Right lobe of liver (tissue), 6 donors: ENCODE measurements around the gene PDZRN3. TPM values are rescaled to one million over a fixed set of nuclear protein-coding genes. Genes with fewer than 3 reads are reported as not detected.

Experiments
- ATAC-seq, 4 donors: fragments of 200-7000 bp; cut with Tn5 transposase; one replicate each; pipeline ENCODE4 v1.9.1; 2020; ENCODE audit warnings: mild to moderate bottlenecking in 4 of 4, moderate library complexity in 4 of 4
- DNase-seq, 3 donors: peaks; one replicate each; pipeline ENCODE4 v3.0.0-alpha.2; 2020
- H3K27ac ChIP-seq, 3 donors: fragments of 200-600 bp; one replicate each; pipeline ENCODE4 v1.8.0; 2022
- H3K27me3 ChIP-seq, 2 donors: fragments of 200-600 bp; one replicate each; pipeline ENCODE4 v1.8.0; 2022
- H3K36me3 ChIP-seq, 4 donors: fragments of 200-600 bp; sonication (generic) in 1 of 4; one replicate each; pipeline versions ENCODE4 v1.5.1 to v1.8.0; 2017 to 2022; ENCODE audit warnings: control low read depth in 1 of 4
- H3K4me1 ChIP-seq, 4 donors: fragments of 200-600 bp; sonication (generic) in 1 of 4; one replicate each; pipeline versions ENCODE4 v1.5.1 to v1.8.0; 2017 to 2022; ENCODE audit warnings: control low read depth in 1 of 4
- H3K4me3 ChIP-seq, 3 donors: fragments of 200-600 bp; one replicate each; pipeline ENCODE4 v1.8.0; 2022
- H3K9me3 ChIP-seq, 4 donors: fragments of 200-600 bp; sonication (generic) in 1 of 4; one replicate each; pipeline versions ENCODE4 v1.5.1 to v1.8.0; 2017 to 2022; ENCODE audit warnings: control low read depth in 1 of 4
- POLR2A ChIP-seq: fragments of 450-650 bp; IDR thresholded peaks from one replicate; pipeline ENCODE4 v1.6.1; 2017; ENCODE audit warnings: antibody characterized with exemption, mild to moderate bottlenecking
- WGBS: methylation state at CpG from one replicate; pipeline ENCODE4 v1.1.6; 2018; ENCODE audit warnings: low coverage, low lambda C conversion rate; ENCODE audit not compliant: insufficient coverage; ENCODE audit errors: missing lambda C conversion rate; 5-methylcytosine and 5-hydroxymethylcytosine counted together
- intact Hi-C, 2 donors: fragments of 100-400 bp; cut with DNase I; formaldehyde crosslinking; loops; one replicate each; pipeline versions ENCODE4 v1.11.2 to v1.14.1; 2022
- total RNA-seq, 6 experiments: library from RNA; depleted of rRNA in 2 of 6; stranded (reverse); fragments of >200 nt in 2 of 6; fragmentation: NEBNext Ultra II Directional in 3 of 6; extraction: Animal tissue kit (Norgen Biotek cat#: 25700) in 3 of 6; gene quantifications; one replicate each; pipeline versions ENCODE4 v1.1.0 to v1.2.4, GENCODE V29; 2016 to 2023
- TF ChIP-seq, protein P1 (sequence below), 4 donors: fragments of 200-600 bp in 3 of 4; fragments of 450-650 bp in 1 of 4; IDR thresholded peaks; one replicate each; pipeline versions ENCODE4 v1.5.1 to v1.8.0; 2016 to 2022; ENCODE audit warnings: antibody characterized with exemption in 4 of 4, mild to moderate bottlenecking in 2 of 4
- donor health status: DM: no; HTN: yes; CAD: no.
- donor health status: DM: no; HTN: no; CAD: no.
- donor health status: DM: no; HTN: no; CAD: no.
- donor health status: DM: no; HTN: yes; CAD: no.
- donor health status: DM: no; HTN: yes; CAD: no.

Gene PDZRN3
- total RNA-seq, 6 experiments from 2014 or later: 0.33 to 2.0 (median 1.1) TPM

DNA sequence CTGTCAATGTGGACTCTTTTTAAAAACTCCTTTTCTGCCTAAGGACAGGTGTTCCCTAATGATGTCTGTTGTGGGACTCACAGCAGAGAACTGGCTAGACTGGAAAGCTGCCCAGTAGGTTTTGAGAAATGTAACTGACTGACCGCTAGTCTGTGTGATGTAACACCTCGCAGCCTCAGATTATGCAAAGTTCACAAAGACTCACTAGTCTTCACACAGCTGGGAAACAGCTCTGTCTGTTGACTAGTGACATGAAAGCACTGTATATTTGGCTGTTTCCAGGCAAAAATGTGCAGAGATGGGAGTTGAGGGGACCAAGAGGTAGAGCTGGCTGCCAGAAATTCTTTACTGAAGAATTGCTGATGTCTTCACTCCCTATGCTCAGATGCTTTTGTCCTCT is 10.3 kb downstream of the PDZRN3 start:
- no peak overlapping the region for H3K4me3 ChIP-seq
- intact Hi-C loops: no loop called here
- DNase-seq: peak in 1 of 3 donors; percentile 63
- no peak overlapping the region for H3K27ac ChIP-seq
- TF ChIP-seq, protein P1, sequence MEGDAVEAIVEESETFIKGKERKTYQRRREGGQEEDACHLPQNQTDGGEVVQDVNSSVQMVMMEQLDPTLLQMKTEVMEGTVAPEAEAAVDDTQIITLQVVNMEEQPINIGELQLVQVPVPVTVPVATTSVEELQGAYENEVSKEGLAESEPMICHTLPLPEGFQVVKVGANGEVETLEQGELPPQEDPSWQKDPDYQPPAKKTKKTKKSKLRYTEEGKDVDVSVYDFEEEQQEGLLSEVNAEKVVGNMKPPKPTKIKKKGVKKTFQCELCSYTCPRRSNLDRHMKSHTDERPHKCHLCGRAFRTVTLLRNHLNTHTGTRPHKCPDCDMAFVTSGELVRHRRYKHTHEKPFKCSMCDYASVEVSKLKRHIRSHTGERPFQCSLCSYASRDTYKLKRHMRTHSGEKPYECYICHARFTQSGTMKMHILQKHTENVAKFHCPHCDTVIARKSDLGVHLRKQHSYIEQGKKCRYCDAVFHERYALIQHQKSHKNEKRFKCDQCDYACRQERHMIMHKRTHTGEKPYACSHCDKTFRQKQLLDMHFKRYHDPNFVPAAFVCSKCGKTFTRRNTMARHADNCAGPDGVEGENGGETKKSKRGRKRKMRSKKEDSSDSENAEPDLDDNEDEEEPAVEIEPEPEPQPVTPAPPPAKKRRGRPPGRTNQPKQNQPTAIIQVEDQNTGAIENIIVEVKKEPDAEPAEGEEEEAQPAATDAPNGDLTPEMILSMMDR (IDR thresholded peaks at IDR 0.05): no peak
- no peak for TF ChIP-seq POLR2A
- 21% methylated on average over 2 of the region's 2 CpGs for WGBS
- no peaks in the 10 kb centered on the region for H3K9me3 ChIP-seq
- peak; percentile 74 to 97 (median 86) for ATAC-seq
- H3K27me3 ChIP-seq: no peaks in the 10 kb centered on the region
- no peaks in the 10 kb centered on the region for H3K4me1 ChIP-seq
- no peaks in the 10 kb centered on the region for H3K36me3 ChIP-seq

DNA sequence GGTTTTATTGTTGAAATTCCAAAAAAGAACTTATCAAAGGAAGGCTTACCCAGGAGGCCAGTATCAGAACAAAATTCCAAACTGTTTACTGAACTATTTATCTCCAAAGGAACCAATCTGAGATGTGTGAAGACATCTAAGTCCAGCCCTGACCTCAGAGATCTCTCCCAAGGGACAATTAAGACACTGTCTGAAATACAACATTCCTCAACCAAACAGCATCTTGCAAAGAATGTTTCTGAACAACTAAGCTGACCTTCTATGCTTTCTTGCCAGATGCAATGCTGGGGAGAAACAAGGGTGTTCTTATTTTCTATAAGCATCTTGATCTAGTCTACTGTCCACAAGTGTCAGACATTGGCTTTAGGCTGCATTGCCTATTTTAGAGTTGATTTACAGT is 13.6 kb downstream of the PDZRN3 start:
- H3K4me3 ChIP-seq: no peak overlapping the region
- H3K4me1 ChIP-seq: no peaks in the 10 kb centered on the region
- TF ChIP-seq, protein P1 (IDR thresholded peaks at IDR 0.05): no peak
- no peak for TF ChIP-seq POLR2A
- intact Hi-C loops: no loop called here
- ATAC-seq (no peak), DNase-seq (no peak)
- no peak overlapping the region for H3K27ac ChIP-seq
- H3K9me3 ChIP-seq: no peaks in the 10 kb centered on the region
- H3K27me3 ChIP-seq: no peaks in the 10 kb centered on the region
- H3K36me3 ChIP-seq: no peaks in the 10 kb centered on the region

DNA sequence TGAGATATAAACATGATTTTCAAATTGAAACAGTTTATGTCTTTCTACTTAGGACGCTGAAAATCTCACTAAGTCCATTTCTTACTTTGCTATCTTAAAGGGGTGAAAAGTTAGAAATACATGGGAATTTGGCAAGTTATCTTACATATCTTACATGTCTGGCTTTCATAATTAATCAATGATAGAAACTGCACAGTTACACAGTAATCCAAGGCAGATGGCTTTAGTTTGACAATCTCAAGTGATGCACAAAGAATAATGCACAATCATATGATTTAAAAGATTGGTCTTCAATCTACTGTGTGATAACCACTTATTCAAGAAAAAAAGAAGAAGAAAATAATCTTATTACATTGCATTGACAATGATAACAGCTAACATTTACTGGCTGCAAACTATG is 14.2 kb downstream of the PDZRN3 start:
- H3K27ac ChIP-seq: no peak overlapping the region
- H3K4me3 ChIP-seq: no peak overlapping the region
- H3K27me3 ChIP-seq: no peaks in the 10 kb centered on the region
- no peaks in the 10 kb centered on the region for H3K4me1 ChIP-seq
- intact Hi-C loops: no loop called here
- H3K9me3 ChIP-seq: no peaks in the 10 kb centered on the region
- WGBS: 76% methylated on average over 1 of the region's 1 CpG
- TF ChIP-seq, protein P1 (IDR thresholded peaks at IDR 0.05): no peak
- TF ChIP-seq POLR2A: no peak
- H3K36me3 ChIP-seq: no peaks in the 10 kb centered on the region
- DNase-seq (no peak), ATAC-seq (no peak)

DNA sequence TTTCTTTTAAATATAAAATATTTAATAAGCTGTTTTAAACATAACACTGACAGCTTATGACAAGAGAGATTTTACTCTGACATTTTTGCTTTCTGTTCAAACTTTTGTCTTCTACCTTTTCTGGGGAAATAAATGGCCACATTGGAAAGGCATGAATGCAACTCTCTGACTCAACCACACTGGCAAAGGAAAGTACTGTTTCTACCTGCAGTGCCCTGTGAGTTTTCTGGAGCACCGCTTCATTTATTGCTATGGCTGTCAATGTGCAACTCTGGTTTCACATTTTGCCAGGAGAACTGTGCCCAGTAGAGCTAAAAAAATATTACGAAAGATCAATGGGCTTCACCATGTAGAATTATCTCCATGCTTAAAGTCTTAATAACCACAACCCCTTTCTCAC is 15.1 kb downstream of the PDZRN3 start:
- WGBS: 64% methylated on average over 2 of the region's 2 CpGs
- H3K9me3 ChIP-seq: no peaks in the 10 kb centered on the region
- no peak for TF ChIP-seq POLR2A
- H3K27ac ChIP-seq: no peak overlapping the region
- H3K4me3 ChIP-seq: no peak overlapping the region
- H3K27me3 ChIP-seq: no peaks in the 10 kb centered on the region
- no peak for ATAC-seq
- intact Hi-C loops: no loop called here
- H3K36me3 ChIP-seq: no peaks in the 10 kb centered on the region
- DNase-seq: no peak
- no peaks in the 10 kb centered on the region for H3K4me1 ChIP-seq

DNA sequence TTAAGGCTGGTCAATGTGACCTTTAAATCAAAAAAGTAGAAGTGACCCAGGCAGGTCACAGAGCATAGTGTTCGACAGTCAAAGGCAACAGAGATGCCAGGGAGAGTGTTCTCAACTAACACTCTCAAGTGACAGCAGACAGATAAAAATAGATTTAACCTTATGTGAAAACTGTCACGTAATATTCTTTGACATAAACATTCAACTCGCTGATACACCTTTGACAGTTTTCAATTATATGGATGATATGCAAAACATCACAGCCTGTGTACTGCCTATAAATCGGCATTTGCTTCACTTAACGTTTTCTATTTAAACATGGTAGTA is 15.5 kb downstream of the PDZRN3 start:
- 48% methylated on average over 5 of the region's 5 CpGs for WGBS
- H3K36me3 ChIP-seq: no peaks in the 10 kb centered on the region
- intact Hi-C loops: no loop called here
- no peaks in the 10 kb centered on the region for H3K4me1 ChIP-seq
- ATAC-seq: no peak
- H3K27ac ChIP-seq: no peak overlapping the region
- TF ChIP-seq, protein P1 (IDR thresholded peaks at IDR 0.05): no peak
- no peak for TF ChIP-seq POLR2A
- no peaks in the 10 kb centered on the region for H3K9me3 ChIP-seq
- DNase-seq: no peak
- no peaks in the 10 kb centered on the region for H3K27me3 ChIP-seq
- H3K4me3 ChIP-seq: no peak overlapping the region
